ENCODE results near the gene SH2D3C.

The SH2D3C gene

DNA sequence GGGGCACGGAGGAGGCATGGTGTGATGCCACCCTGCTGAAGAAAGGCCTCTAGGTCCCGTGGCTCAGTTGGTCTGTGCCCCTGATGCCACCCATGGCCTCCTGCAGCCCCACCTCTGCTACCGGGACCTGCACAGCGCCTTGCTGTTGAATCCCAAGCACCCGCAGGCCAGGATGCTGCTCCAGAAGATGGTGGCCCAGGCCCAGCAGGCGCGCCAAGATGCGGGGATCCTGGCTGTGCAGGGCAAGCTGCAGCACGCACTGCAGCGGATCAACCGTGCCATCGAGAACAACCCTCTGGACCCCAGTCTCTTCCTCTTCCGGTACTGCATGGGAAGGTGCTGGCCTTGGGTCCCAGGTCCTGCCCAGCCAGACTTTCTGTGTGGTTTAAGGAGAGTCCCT lies 55.5 kb downstream of the SH2D3C start:
- TF ChIP-seq, protein P1, sequence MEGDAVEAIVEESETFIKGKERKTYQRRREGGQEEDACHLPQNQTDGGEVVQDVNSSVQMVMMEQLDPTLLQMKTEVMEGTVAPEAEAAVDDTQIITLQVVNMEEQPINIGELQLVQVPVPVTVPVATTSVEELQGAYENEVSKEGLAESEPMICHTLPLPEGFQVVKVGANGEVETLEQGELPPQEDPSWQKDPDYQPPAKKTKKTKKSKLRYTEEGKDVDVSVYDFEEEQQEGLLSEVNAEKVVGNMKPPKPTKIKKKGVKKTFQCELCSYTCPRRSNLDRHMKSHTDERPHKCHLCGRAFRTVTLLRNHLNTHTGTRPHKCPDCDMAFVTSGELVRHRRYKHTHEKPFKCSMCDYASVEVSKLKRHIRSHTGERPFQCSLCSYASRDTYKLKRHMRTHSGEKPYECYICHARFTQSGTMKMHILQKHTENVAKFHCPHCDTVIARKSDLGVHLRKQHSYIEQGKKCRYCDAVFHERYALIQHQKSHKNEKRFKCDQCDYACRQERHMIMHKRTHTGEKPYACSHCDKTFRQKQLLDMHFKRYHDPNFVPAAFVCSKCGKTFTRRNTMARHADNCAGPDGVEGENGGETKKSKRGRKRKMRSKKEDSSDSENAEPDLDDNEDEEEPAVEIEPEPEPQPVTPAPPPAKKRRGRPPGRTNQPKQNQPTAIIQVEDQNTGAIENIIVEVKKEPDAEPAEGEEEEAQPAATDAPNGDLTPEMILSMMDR (IDR thresholded peaks at IDR 0.05; ENCODE audit: low read depth, low read length) = no peak
- H3K36me3 ChIP-seq = no peaks in the 10 kb centered on the region
- H3K27me3 ChIP-seq = no peaks in the 10 kb centered on the region
- H3K4me3 ChIP-seq (ENCODE audit: low read depth, low read length) = no peak overlapping the region
- no peaks in the 10 kb centered on the region for H3K9me3 ChIP-seq
- DNase-seq = no peak
- peaks cover 11% of the 10 kb centered on the region; the same call in 1 of the 2 replicates for H3K4me1 ChIP-seq

DNA sequence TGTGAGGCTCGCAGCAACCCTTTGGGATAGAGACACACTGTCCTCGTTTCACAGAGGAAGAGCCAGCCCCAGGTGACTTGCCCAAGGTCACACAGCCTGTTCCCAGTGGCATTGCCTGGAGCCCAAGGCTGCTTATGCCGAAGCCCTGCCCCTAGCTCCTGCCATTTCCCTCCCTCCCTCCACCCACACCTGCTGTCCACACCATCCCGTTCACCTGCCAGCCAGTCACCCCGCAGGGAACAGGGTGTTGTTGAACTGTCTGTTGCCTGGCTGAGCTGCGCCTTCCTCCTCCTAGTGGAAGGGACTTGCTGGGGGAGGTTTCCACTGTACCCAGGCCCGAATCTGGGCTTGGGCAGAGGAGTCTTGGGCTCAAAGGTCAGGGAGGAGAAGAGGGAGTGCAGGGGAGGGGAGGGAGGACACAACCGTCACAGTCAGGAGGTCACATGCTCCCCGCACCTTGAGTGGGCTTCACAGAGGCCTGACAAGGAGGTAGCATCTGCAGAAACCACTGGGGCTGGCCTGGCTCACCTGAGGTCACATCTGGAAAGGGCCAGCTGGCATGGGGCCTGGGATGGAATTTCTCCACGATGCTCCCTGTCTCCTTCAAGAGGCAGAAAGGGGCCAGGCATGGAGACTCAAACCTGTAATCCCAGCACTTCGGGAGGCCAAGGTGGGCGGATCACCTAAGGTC lies 56.3 kb downstream of the SH2D3C start:
- Histone ChIP-seq H3K4me1 (peaks cover 11% of the 10 kb centered on the region; the same call in 1 of the 2 replicates), H3K36me3 (no peaks in the 10 kb centered on the region), H3K9me3 (no peaks in the 10 kb centered on the region), H3K4me3 (ENCODE audit: low read depth, low read length) (no peak overlapping the region), H3K27me3 (no peaks in the 10 kb centered on the region)
- DNase-seq = no peak
- TF ChIP-seq, protein P1 (IDR thresholded peaks at IDR 0.05; ENCODE audit: low read depth, low read length) = no peak

DNA sequence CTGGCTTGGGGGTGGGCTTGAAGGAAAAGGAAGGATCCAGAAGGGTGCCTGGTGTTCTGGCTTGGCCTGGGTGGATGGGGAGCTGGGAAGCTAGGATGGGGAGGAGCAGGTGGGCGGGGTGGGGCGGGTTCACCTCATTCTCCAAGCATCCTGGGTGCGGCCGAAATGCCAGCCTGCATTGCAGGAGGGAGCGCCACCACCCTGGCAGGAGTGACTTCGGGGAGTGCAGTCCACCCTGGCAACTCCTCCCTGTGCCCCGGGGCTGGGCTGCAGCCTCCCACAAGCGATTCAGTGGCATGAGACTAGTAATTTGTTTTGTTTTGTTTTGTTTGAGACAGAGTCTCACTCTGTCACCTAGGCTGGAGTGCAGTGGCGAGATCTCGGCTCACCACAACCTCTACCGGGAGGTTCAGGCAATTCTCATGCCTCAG lies 57.1 kb downstream of the SH2D3C start:
- TF ChIP-seq, protein P1 (IDR thresholded peaks at IDR 0.05; ENCODE audit: low read depth, low read length) = no peak
- no peak overlapping the region for H3K4me3 ChIP-seq (ENCODE audit: low read depth, low read length)
- H3K36me3 ChIP-seq = no peaks in the 10 kb centered on the region
- no peaks in the 10 kb centered on the region for H3K9me3 ChIP-seq
- peaks cover 11% of the 10 kb centered on the region; the same call in 1 of the 2 replicates for H3K4me1 ChIP-seq
- DNase-seq = no peak
- H3K27me3 ChIP-seq = no peaks in the 10 kb centered on the region

DNA sequence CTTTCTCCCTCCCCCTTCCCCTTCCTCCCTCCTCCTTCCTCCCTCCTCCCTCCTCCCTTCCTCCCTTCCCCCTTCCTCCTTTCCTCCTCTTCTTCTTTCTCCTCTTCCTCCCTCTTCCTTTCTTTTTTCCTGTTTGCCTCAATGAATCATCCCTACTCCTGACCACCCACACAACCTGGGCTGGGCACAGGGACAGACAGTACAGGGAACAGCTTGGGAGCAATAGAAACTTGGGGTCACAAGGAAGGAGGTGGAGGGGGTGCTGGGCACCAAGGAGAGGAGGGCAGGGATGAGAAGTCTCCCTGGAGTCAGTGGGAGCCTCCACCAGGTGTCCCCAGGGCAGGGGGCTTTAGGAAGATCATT lies 57.6 kb downstream of the SH2D3C start:
- Histone ChIP-seq H3K4me3 (ENCODE audit: low read depth, low read length) (no peak overlapping the region), H3K4me1 (peaks cover 15% of the 10 kb centered on the region), H3K27me3 (no peaks in the 10 kb centered on the region), H3K9me3 (no peaks in the 10 kb centered on the region), H3K36me3 (no peaks in the 10 kb centered on the region)
- DNase-seq = no peak
- TF ChIP-seq, protein P1 (IDR thresholded peaks at IDR 0.05; ENCODE audit: low read depth, low read length) = no peak

DNA sequence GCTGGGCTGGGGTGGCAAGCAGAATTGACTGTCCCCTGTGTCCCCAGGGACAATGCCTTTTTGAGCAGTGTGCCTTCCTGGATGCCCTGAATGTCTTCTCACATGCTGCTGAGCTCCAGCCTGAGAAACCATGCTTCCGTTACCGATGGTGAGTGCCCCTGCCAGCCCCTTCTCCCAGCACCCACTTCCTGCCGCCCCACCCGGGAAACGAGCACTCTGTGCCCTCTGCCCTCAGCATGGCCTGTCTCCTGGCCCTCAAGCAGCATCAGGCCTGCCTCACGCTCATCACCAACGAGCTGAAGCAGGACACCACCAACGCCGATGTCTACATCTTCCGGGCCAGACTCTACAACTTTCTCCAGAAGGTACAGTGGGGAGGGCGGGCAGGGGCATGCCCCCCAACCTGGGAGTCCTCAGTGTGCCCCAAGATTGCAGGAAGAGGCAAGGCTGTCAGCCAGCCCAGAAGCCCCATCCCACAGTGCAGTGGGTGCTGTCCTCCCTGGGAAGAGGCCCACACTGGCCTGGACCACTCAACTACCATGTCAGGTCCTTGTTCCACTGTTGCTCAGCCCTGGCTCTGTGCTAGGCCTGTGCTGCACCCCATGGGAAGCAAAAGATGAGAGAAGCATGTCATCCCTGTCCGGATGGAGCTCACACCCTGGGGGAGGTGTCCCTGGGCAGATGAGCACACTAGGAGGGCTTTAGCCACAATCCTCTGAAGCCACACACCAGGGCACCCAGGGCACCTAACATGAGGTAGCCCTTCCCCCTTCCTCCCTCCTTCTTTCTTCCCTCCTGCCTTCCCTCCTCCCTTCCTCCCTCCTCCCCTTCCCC lies 58.2 kb downstream of the SH2D3C start:
- Histone ChIP-seq H3K36me3 (no peaks in the 10 kb centered on the region), H3K4me1 (peaks cover 15% of the 10 kb centered on the region), H3K4me3 (ENCODE audit: low read depth, low read length) (no peak overlapping the region), H3K27me3 (no peaks in the 10 kb centered on the region), H3K9me3 (no peaks in the 10 kb centered on the region)
- TF ChIP-seq, protein P1 (IDR thresholded peaks at IDR 0.05; ENCODE audit: low read depth, low read length) = no peak
- no peak for DNase-seq

DNA sequence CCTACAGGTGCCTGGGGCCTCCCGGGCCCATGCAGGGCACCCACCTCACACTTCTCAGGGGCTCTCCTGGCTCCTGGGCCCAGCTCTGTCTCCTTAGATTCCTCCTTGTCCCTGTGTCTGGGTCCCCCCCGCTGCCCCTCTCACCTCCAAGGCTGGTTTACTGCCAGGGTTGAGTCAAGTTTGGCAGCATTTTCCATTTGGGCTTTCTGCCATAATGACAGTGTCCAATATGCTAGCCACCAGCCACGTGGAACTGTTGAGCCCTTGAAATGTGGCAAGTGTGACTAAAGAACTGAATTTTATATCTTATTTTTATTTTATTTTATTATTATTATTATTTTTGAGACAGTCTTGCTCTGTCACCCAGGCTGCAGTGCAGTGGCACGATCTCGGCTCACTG lies 60.7 kb downstream of the SH2D3C start:
- Histone ChIP-seq H3K4me1 (peaks cover 10% of the 10 kb centered on the region), H3K36me3 (no peaks in the 10 kb centered on the region), H3K27me3 (no peaks in the 10 kb centered on the region), H3K9me3 (no peaks in the 10 kb centered on the region), H3K4me3 (ENCODE audit: low read depth, low read length) (no peak overlapping the region)
- DNase-seq = no peak
- TF ChIP-seq, protein P1 (IDR thresholded peaks at IDR 0.05; ENCODE audit: low read depth, low read length) = no peak

Measured in BE2C (cell line).